Stimulated activated naive CD4-positive, alpha-beta T cell (primary cell): ENCODE data around the gene MYO6.

ENCODE experiments used
- DNase-seq, 6 experiments: peaks; one replicate each; lab custom pipeline; 2025; lab: John Stamatoyannopoulos, UW

MYO6 gene

GRCh38 chr6:75827163-75827562 is 78.1 kb downstream of the MYO6 start:
- no peak for DNase-seq

GRCh38 chr6:75830959-75831885 is 82.2 kb downstream of the MYO6 start:
- no peak for DNase-seq

- DNase-seq, result no peak
Measured at GRCh38 chr6:75834447-75834846, 85.4 kb downstream of the MYO6 start.

GRCh38 chr6:75842191-75842590 is 93.2 kb downstream of the MYO6 start:
- no peak for DNase-seq

- no peak for DNase-seq
Measured at GRCh38 chr6:75842732-75843131, 93.7 kb downstream of the MYO6 start.

GRCh38 chr6:75843396-75843795 is 94.4 kb downstream of the MYO6 start:
- DNase-seq, result no peak

- no peak for DNase-seq
Measured at GRCh38 chr6:75848274-75848673, 99.2 kb downstream of the MYO6 start.

- no peak for DNase-seq
Measured at GRCh38 chr6:75849329-75850025, 100.4 kb downstream of the MYO6 start.

GRCh38 chr6:75850026-75850833 is 101.2 kb downstream of the MYO6 start:
- DNase-seq, result no peak

GRCh38 chr6:75852721-75853120 is 103.7 kb downstream of the MYO6 start:
- no peak for DNase-seq

GRCh38 chr6:75853806-75854205 is 104.8 kb downstream of the MYO6 start:
- no peak for DNase-seq

- peak in 2 of 6 experiments; percentile 2 to 6 for DNase-seq
Measured at GRCh38 chr6:75855052-75855451, 106.0 kb downstream of the MYO6 start.

- no peak for DNase-seq
Measured at GRCh38 chr6:75856902-75857301, 107.9 kb downstream of the MYO6 start.

- DNase-seq, result no peak
Measured at GRCh38 chr6:75863001-75863400, 114.0 kb downstream of the MYO6 start.

- no peak for DNase-seq
Measured at GRCh38 chr6:75863784-75864183, 114.7 kb downstream of the MYO6 start.

GRCh38 chr6:75864446-75864845 is 115.4 kb downstream of the MYO6 start:
- no peak for DNase-seq

GRCh38 chr6:75870389-75870788 is 121.3 kb downstream of the MYO6 start:
- no peak for DNase-seq

- no peak for DNase-seq
Measured at GRCh38 chr6:75874224-75874623, 125.2 kb downstream of the MYO6 start.

- no peak for DNase-seq
Measured at GRCh38 chr6:75876152-75876551, 127.1 kb downstream of the MYO6 start.

GRCh38 chr6:75880305-75880704 is 131.3 kb downstream of the MYO6 start:
- no peak for DNase-seq

- no peak for DNase-seq
Measured at GRCh38 chr6:75882734-75883133, 133.7 kb downstream of the MYO6 start.

- DNase-seq, result no peak
Measured at GRCh38 chr6:75884822-75885221, 135.8 kb downstream of the MYO6 start.
